Breast epithelium (tissue), 3 donors: ENCODE measurements around the gene PAAF1.

Experiments
- POLR2A ChIP-seq: fragments of 450-650 bp; IDR thresholded peaks from one replicate; pipeline ENCODE4 v1.6.1; 2016; ENCODE audit warnings: antibody characterized with exemption, mild to moderate bottlenecking, moderate library complexity
- TF ChIP-seq, protein P1 (sequence below), 3 donors: fragments of 450-650 bp; IDR thresholded peaks; one replicate each; pipeline ENCODE4 v1.5.1; 2016 to 2017; ENCODE audit warnings: antibody characterized with exemption in 3 of 3, mild to moderate bottlenecking in 3 of 3, moderate library complexity in 3 of 3

DNA sequence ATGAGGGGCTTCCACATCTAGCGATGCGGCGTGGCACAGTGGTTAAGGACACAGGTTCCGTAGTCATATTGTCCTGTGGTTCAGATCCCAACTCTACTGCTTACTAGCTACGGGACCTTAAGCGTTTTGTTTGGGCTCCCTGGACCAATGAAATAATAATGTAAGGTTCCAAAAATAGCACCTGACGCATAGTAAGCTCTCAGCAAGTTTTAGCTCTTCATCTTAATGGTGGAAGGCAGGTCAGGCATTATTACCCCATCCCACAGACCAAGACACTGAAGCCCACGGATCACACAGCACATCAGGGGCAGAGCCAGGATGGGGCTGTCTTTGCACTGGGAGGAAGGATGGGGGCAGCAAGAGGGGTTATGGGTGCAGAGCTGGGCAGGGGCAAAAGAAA is 87.1 kb downstream of the PAAF1 start:
- TF ChIP-seq, protein P1, sequence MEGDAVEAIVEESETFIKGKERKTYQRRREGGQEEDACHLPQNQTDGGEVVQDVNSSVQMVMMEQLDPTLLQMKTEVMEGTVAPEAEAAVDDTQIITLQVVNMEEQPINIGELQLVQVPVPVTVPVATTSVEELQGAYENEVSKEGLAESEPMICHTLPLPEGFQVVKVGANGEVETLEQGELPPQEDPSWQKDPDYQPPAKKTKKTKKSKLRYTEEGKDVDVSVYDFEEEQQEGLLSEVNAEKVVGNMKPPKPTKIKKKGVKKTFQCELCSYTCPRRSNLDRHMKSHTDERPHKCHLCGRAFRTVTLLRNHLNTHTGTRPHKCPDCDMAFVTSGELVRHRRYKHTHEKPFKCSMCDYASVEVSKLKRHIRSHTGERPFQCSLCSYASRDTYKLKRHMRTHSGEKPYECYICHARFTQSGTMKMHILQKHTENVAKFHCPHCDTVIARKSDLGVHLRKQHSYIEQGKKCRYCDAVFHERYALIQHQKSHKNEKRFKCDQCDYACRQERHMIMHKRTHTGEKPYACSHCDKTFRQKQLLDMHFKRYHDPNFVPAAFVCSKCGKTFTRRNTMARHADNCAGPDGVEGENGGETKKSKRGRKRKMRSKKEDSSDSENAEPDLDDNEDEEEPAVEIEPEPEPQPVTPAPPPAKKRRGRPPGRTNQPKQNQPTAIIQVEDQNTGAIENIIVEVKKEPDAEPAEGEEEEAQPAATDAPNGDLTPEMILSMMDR (IDR thresholded peaks at IDR 0.05), result no peak
- TF ChIP-seq POLR2A, result no peak
